ENCODE measurements around the gene APOE.
"Not testable (repeated sequence)": the region's sequence is repeated elsewhere in the genome, so short reads cannot be mapped to it uniquely, and the experiment has no call there.

APOE gene

GRCh38 chr19:44908836-44909261 lies 3.3 kb downstream of the APOE start:
- TF ChIP-seq ZFP30 (CRISPR knock-in tag; IDR thresholded peaks at IDR 0.05) (no peak), CREB5 (CRISPR knock-in tag; IDR thresholded peaks at IDR 0.05; ENCODE audit: low read depth) (no peak), OSR1 (CRISPR knock-in tag; IDR thresholded peaks at IDR 0.05) (no peak), ZNF70 (CRISPR knock-in tag; IDR thresholded peaks at IDR 0.05) (no peak), ESRRG (CRISPR knock-in tag; IDR thresholded peaks at IDR 0.05) (no peak), ZFP3 (CRISPR knock-in tag; IDR thresholded peaks at IDR 0.05) (no peak)
- no peak for ATAC-seq

GRCh38 chr19:44909775-44910174 lies 4.2 kb downstream of the APOE start:
- TF ChIP-seq POU6F1 (CRISPR knock-in tag; IDR thresholded peaks at IDR 0.05; ENCODE audit: borderline replicate concordance, low read depth) (no peak), GLIS3 (CRISPR knock-in tag; IDR thresholded peaks at IDR 0.05) (no peak), BACH2 (CRISPR knock-in tag; IDR thresholded peaks at IDR 0.05; ENCODE audit: borderline replicate concordance) (no peak), ARNTL (CRISPR knock-in tag; IDR thresholded peaks at IDR 0.05; ENCODE audit: borderline replicate concordance, low read depth) (no peak), CSRNP3 (CRISPR knock-in tag; IDR thresholded peaks at IDR 0.05) (no peak), TCF4 (CRISPR knock-in tag; IDR thresholded peaks at IDR 0.05; ENCODE audit: borderline replicate concordance) (no peak), ZFP3 (CRISPR knock-in tag; IDR thresholded peaks at IDR 0.05) (no peak), ZFP30 (CRISPR knock-in tag; IDR thresholded peaks at IDR 0.05) (no peak), ZNF70 (CRISPR knock-in tag; IDR thresholded peaks at IDR 0.05) (no peak), CREB5 (CRISPR knock-in tag; IDR thresholded peaks at IDR 0.05; ENCODE audit: low read depth) (no peak), ZNF565 (CRISPR knock-in tag; conservative IDR thresholded peaks at IDR 0.05; ENCODE audit: low read depth) (no peak), PATZ1 (CRISPR knock-in tag; IDR thresholded peaks at IDR 0.05; ENCODE audit: borderline replicate concordance) (no peak), TSHZ2 (CRISPR knock-in tag; IDR thresholded peaks at IDR 0.05) (no peak), OSR1 (CRISPR knock-in tag; IDR thresholded peaks at IDR 0.05) (no peak), ZC3H10 (CRISPR knock-in tag; IDR thresholded peaks at IDR 0.05) (no peak), SNAI2 (CRISPR knock-in tag; IDR thresholded peaks at IDR 0.05) (no peak), ESRRG (CRISPR knock-in tag; IDR thresholded peaks at IDR 0.05) (no peak), PPARA (CRISPR knock-in tag; IDR thresholded peaks at IDR 0.05; ENCODE audit: borderline replicate concordance) (no peak), CSDC2 (CRISPR knock-in tag; IDR thresholded peaks at IDR 0.05) (no peak)
- no peak for ATAC-seq

- not testable (repeated sequence) for ATAC-seq
These were observed 6.3 kb downstream of the APOE start for GRCh38 chr19:44911896-44912295.
